Activated naive CD8-positive, alpha-beta T cell treated with anti-CD3 and anti-CD28 coated beads, Interleukin-2, amount 50 U/mL, for 24 hours (primary cell): Measurements from ENCODE around the gene STAT1.
A peak's percentile ranks its signal among the peaks of the same experiment; 100 is the strongest.
"Not testable (repeated sequence)": the region's sequence is repeated elsewhere in the genome, so short reads cannot be mapped to it uniquely, and the experiment has no call there.

Source experiments
- ATAC-seq: fragments of 150-1000 bp; cut with Tn5 transposase; one replicate; pipeline ENCODE4 v1.10.0; 2021
- DNase-seq: peaks from one replicate; pipeline ENCODE4 v3.0.0; 2021
- H3K27ac Mint-ChIP-seq: one replicate; pipeline ENCODE4 v1.8.0; 2021; ENCODE audit warnings: mild to moderate bottlenecking, mixed read lengths
- H3K27me3 Mint-ChIP-seq: one replicate; pipeline ENCODE4 v1.8.0; 2021; ENCODE audit warnings: mixed read lengths
- H3K36me3 Mint-ChIP-seq: one replicate; pipeline ENCODE4 v1.8.0; 2021; ENCODE audit warnings: low read depth, mixed read lengths
- H3K4me1 Mint-ChIP-seq: one replicate; pipeline ENCODE4 v1.8.0; 2021; ENCODE audit warnings: mixed read lengths
- H3K4me3 Mint-ChIP-seq: one replicate; pipeline ENCODE4 v1.8.0; 2021; ENCODE audit warnings: mild to moderate bottlenecking, moderate library complexity, mixed read lengths
- H3K9me3 Mint-ChIP-seq: one replicate; pipeline ENCODE4 v1.8.0; 2021; ENCODE audit warnings: mixed read lengths

The STAT1 gene

DNA sequence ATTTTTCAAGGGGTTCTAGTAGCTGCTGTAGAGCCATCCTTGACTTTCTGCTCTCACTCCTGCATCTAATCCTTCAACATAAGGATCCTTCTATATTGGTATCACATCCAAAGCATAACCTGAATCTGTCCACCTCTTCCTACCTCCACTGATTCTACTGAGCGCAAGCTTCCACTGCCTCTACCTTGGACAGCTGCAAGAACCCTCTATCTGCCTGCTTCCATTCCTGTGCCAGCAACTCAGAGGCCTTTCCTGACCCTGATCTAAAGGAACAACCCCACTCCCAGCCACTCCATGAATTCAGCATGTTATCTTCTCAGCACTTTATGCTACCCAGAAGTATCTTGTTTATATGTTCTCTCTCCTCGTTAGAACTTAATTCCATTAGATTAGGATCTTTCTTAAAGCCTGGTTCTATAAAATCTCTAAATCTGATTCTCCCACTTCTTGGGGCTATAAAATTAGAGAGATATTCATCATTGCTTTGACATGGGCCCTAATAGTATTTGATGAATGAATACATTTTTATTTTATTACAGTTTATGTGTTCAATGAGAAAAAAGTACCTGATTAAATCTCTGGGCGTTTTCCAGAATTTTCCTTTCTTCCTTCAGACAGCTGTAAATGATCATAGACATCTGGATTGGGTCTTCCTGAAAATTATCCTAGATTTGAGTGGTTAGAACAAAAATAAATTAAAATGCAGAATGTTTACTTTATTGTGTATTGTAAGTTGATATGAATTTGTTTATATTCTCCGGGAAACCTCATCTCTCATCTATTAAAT lies 6.8 kb downstream of the STAT1 start:
- no peak for DNase-seq
- peaks cover 67% of the 10 kb centered on the region for H3K4me1 Mint-ChIP-seq
- H3K9me3 Mint-ChIP-seq, result peaks cover 25% of the 10 kb centered on the region

DNA sequence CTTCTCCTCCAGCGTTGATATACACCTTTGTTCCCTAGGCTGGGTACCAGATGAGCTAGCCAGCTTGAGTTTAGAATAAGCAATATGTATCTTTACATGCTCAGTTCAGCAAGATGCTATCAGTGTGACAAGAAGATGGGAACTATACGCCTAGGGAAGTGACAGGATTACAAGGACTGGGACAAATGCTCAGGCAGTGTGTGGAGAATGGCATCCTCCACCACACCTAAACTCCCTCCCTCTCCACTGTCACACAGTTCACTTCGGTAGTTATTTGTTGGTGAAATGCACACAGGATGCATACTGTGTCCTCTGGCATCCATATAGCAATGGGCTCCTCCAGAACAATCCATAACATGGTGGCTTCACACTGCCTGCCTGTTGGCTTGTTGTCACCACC lies 7.7 kb downstream of the STAT1 start:
- Mint-ChIP-seq H3K36me3 (peaks cover 93% of the 10 kb centered on the region), H3K27ac (no peak overlapping the region), H3K27me3 (no peaks in the 10 kb centered on the region), H3K4me3 (no peak overlapping the region), H3K4me1 (peaks cover 66% of the 10 kb centered on the region), H3K9me3 (peaks cover 25% of the 10 kb centered on the region)
- DNase-seq, result no peak
- no peak for ATAC-seq

More for the DNA sequence above, 6.8 kb downstream of the STAT1 start:
- peaks cover 88% of the 10 kb centered on the region for H3K36me3 Mint-ChIP-seq
- no peak overlapping the region for H3K27ac Mint-ChIP-seq
- H3K4me3 Mint-ChIP-seq, result no peak overlapping the region
- ATAC-seq, result no peak
- no peaks in the 10 kb centered on the region for H3K27me3 Mint-ChIP-seq

DNA sequence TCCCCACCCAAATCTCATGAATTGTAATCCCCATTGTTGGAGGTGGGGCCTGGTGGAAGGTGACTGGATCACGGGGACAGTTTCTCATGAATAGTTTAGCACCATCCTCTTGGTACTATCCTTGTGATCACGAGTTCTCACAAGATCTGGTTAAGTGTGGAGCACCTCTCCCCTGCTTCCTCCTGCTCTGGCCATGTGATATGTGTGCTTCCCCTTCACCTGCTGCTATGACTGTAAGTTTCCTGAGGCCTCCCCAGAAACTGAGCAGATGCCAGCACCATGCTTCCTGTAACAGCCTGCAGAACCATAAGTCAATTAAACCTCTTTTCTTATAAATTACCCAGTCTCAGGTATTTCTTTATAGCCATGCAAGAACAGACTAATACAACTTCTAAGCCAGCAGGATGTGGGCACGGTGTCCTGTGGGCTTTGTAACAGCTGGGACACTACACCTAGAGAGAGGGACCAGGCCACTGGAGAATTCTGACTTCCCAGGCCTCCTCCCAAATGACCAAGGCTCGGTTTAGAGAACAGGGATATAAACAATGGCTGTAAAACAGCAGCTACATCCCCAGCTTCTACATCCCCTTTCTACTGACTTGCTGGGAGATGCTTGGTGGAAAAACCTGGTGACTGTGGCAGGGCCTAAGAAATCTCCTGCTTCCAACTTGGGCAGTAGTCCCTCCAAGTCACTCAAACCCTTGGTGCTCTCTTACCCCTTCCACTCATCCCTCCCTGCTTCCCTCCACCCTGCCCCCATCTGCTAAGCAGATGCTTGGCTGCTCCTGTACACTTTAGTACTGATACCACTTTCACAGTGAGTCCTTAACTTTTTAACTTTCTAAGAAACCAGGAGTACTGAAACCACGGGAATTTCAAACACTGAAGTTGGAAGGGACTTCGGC lies 10.3 kb downstream of the STAT1 start:
- no peak for DNase-seq
- Mint-ChIP-seq H3K27me3 (no peaks in the 10 kb centered on the region), H3K27ac (peak overlapping the region; percentile 68), H3K36me3 (peaks cover 98% of the 10 kb centered on the region), H3K4me3 (no peak overlapping the region), H3K4me1 (peaks cover 60% of the 10 kb centered on the region), H3K9me3 (peaks cover 25% of the 10 kb centered on the region)
- ATAC-seq, result no peak

DNA sequence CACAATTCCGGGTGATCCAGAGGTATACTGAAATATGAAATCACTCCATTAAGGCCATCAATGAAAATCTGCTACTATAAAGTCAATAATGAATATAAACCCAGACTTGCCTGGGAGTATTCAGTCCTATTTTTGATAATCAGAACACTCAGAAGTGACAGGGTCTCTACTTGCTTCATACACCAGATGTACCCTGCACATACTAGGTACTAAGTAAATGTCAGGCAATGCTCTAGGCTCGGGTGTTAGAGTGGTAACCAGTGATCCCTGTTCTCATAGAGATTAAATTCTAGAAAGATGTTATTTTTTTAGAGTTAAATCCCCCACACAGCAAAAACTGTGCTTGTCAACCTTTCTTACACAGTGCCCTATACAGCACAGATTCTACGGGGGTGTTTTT lies 12.3 kb downstream of the STAT1 start:
- peaks cover 96% of the 10 kb centered on the region for H3K36me3 Mint-ChIP-seq
- H3K27me3 Mint-ChIP-seq, result no peaks in the 10 kb centered on the region
- DNase-seq (no peak), ATAC-seq (no peak)
- H3K27ac Mint-ChIP-seq, result no peak overlapping the region
- no peak overlapping the region for H3K4me3 Mint-ChIP-seq
- peaks cover 28% of the 10 kb centered on the region for H3K9me3 Mint-ChIP-seq
- peaks cover 52% of the 10 kb centered on the region for H3K4me1 Mint-ChIP-seq

DNA sequence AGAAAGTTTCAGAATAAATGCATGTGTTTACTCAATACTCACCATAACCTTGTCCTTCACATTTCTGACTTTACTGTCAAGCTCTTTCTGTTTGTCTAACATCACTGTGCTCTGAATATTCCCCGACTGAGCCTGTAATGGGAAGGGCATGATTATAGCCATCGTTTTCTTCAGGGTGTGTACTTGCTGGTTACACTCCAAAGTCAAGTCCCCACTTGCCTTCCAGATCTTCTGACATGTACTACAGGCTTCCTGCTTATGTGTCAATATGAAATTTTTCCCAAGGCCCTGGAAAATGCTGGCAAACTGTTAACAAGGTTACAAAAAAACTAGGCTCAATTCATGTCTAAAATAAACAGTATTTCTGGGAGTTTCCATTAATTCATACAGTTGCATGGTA lies 12.9 kb downstream of the STAT1 start:
- ATAC-seq, result no peak

DNA sequence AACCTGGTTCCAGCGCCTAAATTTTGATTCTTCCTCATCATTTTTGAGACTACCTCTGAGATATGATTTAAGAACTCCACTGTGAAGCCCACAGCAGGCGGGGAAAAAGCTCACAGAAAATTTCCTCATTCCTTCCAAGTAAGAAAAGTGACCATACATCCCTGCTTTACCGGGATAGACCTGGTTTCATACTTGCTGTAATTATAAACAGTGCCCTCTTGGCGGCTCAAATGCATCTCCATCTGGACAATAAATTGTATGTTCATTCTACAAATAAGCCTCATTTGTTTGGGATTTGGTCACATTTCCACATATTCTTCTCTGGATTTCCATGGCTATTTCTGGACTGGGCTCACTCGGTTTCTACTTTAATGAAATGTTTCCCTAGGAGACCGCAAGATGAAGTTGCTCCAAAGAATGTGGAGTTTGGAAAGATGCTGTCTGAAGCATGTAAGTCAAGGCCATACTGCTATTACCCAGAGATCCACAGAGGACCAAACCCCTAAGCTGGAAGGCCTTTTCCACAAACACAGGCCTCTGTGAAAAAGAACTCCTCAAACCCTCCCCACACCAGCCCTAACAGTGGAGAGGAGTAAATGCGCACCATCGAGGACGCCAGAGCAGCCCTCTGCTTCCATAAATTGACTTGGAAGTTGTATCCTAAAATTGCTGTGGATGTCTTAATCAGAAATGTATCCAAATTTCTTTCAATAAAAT lies 13.9 kb downstream of the STAT1 start:
- Mint-ChIP-seq H3K36me3 (peaks cover 96% of the 10 kb centered on the region), H3K4me1 (peaks cover 58% of the 10 kb centered on the region), H3K9me3 (peaks cover 37% of the 10 kb centered on the region), H3K27me3 (no peaks in the 10 kb centered on the region), H3K27ac (peak overlapping the region; percentile 6), H3K4me3 (no peak overlapping the region)
- no peak for ATAC-seq
- no peak for DNase-seq

More for the DNA sequence above, 12.9 kb downstream of the STAT1 start:
- Mint-ChIP-seq H3K27ac (peak overlapping the region; percentile 48), H3K36me3 (peaks cover 96% of the 10 kb centered on the region), H3K4me1 (peaks cover 52% of the 10 kb centered on the region), H3K4me3 (no peak overlapping the region), H3K27me3 (no peaks in the 10 kb centered on the region), H3K9me3 (peaks cover 30% of the 10 kb centered on the region)
- DNase-seq, result no peak

DNA sequence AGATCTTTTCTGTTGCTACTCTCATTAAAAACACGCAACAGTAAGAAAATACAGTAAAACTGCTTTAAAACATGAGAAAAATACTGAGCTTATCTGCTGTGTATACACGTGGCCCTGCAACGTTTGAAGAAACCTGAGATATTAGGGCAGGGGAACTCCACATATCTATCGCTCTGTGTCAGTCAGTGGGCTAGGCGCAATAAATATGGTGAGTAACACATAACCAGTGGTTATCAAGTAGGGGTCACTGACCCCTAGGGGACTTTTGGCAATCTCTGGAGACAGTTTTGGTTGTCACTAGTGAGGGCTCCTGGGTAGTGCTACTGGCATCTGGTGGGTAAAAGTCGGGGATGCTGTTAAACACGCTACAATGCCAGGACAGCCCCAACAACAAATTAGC lies 14.9 kb downstream of the STAT1 start:
- Mint-ChIP-seq H3K4me3 (no peak overlapping the region), H3K9me3 (peaks cover 34% of the 10 kb centered on the region), H3K27ac (peak overlapping the region; percentile 6), H3K27me3 (no peaks in the 10 kb centered on the region), H3K36me3 (peaks cover 95% of the 10 kb centered on the region), H3K4me1 (peaks cover 60% of the 10 kb centered on the region)
- peak; percentile 34 for ATAC-seq
- no peak for DNase-seq

DNA sequence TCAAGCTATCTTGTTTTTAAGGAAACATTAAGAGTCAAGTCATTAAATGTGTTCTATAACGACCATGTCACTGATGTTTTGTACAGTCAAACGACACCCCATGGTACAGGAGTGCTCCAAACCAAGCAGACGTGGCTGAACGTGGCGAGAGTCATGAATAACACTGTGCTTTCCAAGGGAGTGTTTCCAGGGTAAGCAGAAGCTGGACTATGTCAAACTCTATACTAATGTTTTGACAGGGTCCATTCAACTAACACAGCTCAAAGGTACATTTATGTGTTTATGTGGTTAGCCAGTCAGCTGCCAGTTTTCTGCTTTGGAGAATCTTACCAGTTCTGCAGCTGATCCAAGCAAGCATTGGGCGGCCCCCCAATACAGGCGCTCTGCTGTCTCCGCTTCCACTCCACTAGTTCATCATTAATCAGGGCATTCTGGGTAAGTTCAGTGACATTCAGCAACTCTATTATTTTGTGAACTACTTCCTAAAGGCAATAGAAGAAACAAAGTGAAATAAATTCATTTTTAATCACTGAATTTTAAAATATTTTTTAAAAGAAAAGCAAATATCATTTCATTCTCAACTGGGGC lies 16.4 kb downstream of the STAT1 start:
- peaks cover 55% of the 10 kb centered on the region for H3K4me1 Mint-ChIP-seq
- DNase-seq (no peak), ATAC-seq (no peak)
- H3K27ac Mint-ChIP-seq, result peak overlapping the region; percentile 73
- H3K27me3 Mint-ChIP-seq, result no peaks in the 10 kb centered on the region
- H3K36me3 Mint-ChIP-seq, result peaks cover 92% of the 10 kb centered on the region
- no peak overlapping the region for H3K4me3 Mint-ChIP-seq
- H3K9me3 Mint-ChIP-seq, result peaks cover 28% of the 10 kb centered on the region

DNA sequence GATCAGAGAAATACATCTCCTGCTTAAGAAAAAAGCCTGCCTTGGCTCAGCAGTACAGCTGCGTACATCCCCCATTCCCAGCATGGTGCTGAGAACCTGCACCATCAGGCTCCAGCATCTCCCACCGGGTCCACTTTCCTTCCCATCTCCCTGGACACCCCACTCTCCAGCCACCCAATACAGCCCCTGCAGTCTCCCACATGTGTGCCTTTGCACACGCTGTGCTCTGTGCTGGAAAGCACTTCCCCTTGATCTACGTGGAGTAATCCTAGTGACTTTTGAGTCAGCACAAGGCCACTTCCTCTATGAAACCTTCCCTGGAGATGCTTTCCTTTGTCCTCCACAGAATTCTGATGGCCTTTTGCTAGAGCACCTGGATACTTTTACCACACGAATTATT lies 17.0 kb downstream of the STAT1 start:
- no peak for DNase-seq
- H3K27ac Mint-ChIP-seq, result peak overlapping the region; percentile 73

DNA sequence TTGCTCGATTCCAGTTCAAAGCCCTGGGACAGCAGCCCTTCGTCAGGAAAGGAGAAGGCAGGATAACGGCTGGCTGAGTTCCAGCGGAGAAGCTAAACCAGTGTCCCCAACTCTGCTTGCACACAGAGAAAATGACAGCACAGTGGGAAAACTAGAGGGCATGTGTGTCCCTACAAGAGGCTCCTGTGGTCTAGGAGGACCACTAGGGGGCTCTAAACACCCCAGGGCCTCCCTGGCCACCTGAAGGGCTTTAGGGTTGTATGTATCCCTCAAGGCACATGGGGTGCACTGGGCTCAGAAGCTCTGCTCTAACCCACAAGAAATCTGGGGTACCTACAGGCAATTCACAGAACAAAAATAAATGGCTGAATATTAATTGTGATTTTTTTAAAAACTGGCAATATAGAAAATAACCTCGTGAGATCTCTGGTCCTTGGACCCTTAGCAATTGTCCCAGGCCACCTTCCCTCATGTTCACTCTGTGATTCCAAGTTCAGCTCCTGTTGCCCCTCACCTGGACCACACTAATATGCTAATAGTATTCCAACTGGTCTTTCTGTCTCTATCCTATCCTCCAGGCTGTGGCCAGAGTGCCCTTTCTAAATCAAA lies 17.5 kb downstream of the STAT1 start:
- H3K36me3 Mint-ChIP-seq, result peaks cover 89% of the 10 kb centered on the region
- H3K27me3 Mint-ChIP-seq, result no peaks in the 10 kb centered on the region
- H3K4me3 Mint-ChIP-seq, result no peak overlapping the region
- no peak for ATAC-seq
- H3K4me1 Mint-ChIP-seq, result peaks cover 50% of the 10 kb centered on the region
- peak overlapping the region; percentile 73 for H3K27ac Mint-ChIP-seq
- H3K9me3 Mint-ChIP-seq, result peaks cover 28% of the 10 kb centered on the region
- no peak for DNase-seq

More for the DNA sequence above, 17.0 kb downstream of the STAT1 start:
- Mint-ChIP-seq H3K4me1 (peaks cover 53% of the 10 kb centered on the region), H3K27me3 (no peaks in the 10 kb centered on the region), H3K36me3 (peaks cover 93% of the 10 kb centered on the region), H3K9me3 (peaks cover 28% of the 10 kb centered on the region), H3K4me3 (no peak overlapping the region)
- no peak for ATAC-seq

DNA sequence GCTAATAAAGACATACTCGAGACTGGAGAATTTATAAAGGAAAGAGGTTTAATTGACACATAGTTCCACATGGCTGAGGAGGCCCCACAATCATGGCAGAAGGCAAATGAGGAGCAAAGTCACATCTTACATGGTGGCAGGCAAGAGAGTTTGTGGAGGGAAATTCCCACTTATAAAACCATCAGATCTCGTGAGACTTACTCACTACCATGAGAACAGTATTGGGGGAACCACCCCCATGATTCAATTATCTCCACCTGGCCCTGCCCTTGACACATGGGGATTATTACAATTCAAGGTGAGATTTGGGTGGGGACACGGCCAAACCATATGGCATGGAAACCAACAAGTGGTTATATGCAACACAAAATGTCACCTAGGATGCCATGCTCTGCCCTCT lies 18.7 kb downstream of the STAT1 start:
- Mint-ChIP-seq H3K4me1 (peaks cover 43% of the 10 kb centered on the region), H3K27ac (peak overlapping the region; percentile 1), H3K36me3 (peaks cover 88% of the 10 kb centered on the region), H3K9me3 (peaks cover 28% of the 10 kb centered on the region)
- not testable (repeated sequence) for ATAC-seq, H3K27me3 Mint-ChIP-seq, H3K4me3 Mint-ChIP-seq, DNase-seq

DNA sequence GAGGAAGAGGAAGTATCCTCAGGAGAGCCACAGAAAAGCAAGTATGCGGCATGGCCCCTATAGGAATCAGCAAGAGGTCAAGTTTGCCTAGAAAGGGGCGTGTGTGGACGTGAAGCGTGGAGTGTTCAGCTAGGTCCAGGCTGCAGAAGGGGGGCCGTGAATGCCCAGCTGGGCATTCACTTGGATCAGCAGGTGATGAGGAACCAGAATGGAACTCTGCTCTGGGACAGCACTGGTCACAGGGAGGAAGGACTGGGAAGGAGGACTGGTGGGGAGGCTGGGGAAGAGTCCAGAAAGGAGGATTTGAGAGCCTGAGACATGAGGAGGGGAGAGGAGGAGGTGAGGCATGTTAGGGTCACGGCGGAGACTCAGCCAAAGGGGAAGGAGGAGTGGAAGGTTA lies 19.8 kb downstream of the STAT1 start:
- peaks cover 87% of the 10 kb centered on the region for H3K36me3 Mint-ChIP-seq

DNA sequence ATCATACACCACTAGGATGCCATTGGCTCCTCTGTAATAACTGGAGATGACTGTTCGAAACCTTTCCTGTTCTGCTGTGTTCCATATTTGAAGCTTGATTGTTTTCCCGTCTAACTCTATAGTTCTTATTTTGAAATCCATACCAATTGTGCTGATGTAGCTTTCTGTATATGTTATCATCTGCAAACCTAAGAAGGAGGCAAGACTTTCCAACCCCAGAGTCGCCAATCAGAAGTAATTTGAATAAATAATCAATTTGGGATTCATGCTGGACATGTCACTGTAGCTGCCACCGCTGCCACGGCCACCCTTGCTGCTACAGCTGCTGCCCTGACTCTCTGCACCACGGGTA lies 20.7 kb downstream of the STAT1 start:
- Mint-ChIP-seq H3K9me3 (peaks cover 28% of the 10 kb centered on the region), H3K27me3 (no peaks in the 10 kb centered on the region), H3K27ac (no peak overlapping the region), H3K4me3 (no peak overlapping the region), H3K4me1 (peaks cover 33% of the 10 kb centered on the region), H3K36me3 (peaks cover 89% of the 10 kb centered on the region)
- no peak for DNase-seq
- no peak for ATAC-seq

More for the DNA sequence above, 19.8 kb downstream of the STAT1 start:
- DNase-seq (no peak), ATAC-seq (no peak)
- Mint-ChIP-seq H3K9me3 (peaks cover 28% of the 10 kb centered on the region), H3K4me3 (no peak overlapping the region), H3K4me1 (peaks cover 36% of the 10 kb centered on the region), H3K27ac (peak overlapping the region; percentile 65), H3K27me3 (no peaks in the 10 kb centered on the region)

DNA sequence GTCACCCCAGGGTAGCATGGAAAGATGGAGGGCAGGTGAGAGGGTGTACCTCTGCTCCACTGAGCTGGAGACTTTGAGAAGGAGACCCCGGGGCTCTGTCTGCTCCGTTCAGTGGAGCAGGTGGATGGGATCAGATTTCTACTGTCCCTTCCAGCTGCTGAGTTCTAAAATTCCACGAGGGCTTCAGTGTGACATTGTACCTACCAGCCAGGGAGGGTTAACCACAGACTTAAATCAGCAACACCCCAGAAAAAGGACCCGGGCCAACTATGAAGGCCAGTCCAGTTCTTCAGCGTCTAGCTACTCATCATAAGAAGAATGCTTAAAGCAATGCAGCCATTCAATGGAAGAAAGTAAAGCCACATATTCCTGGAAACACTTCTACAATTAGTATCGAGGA lies 23.8 kb downstream of the STAT1 start:
- Mint-ChIP-seq H3K27ac (no peak overlapping the region), H3K36me3 (peaks cover 83% of the 10 kb centered on the region), H3K4me1 (peaks cover 30% of the 10 kb centered on the region), H3K9me3 (peaks cover 10% of the 10 kb centered on the region), H3K27me3 (no peaks in the 10 kb centered on the region), H3K4me3 (no peak overlapping the region)
- DNase-seq (no peak), ATAC-seq (no peak)
